Nephron (organoid): ENCODE results near the gene ZCCHC2.

Experiments used
- H3K27ac Mint-ChIP-seq, 3 experiments: 2 replicates each; pipeline ENCODE4 v1.8.0; 2020; ENCODE audit warnings: mixed read lengths in 3 of 3, mild to moderate bottlenecking in 2 of 3, moderate library complexity in 1 of 3
- H3K27me3 Mint-ChIP-seq: 2 replicates; pipeline ENCODE4 v1.8.0; 2021; ENCODE audit warnings: low read depth, mild to moderate bottlenecking, moderate library complexity, mixed read lengths
- H3K36me3 Mint-ChIP-seq: 2 replicates; pipeline ENCODE4 v1.8.0; 2020; ENCODE audit warnings: low read depth, mixed read lengths
- H3K4me1 Mint-ChIP-seq: 2 replicates; pipeline ENCODE4 v1.8.0; 2020; ENCODE audit warnings: mixed read lengths
- H3K4me3 Mint-ChIP-seq, 3 experiments: 2 replicates each; pipeline ENCODE4 v1.8.0; 2020; ENCODE audit warnings: mild to moderate bottlenecking in 3 of 3, mixed read lengths in 3 of 3, moderate library complexity in 2 of 3
- H3K9me3 Mint-ChIP-seq: 2 replicates; pipeline ENCODE4 v1.8.0; 2020; ENCODE audit warnings: mixed read lengths
- TF ChIP-seq, protein P1 (sequence below), 3 experiments: fragments of 200-600 bp; sonication (generic); IDR thresholded peaks; one replicate each; pipeline ENCODE4 v1.5.0; 2021; ENCODE audit warnings: antibody characterized with exemption in 3 of 3; ENCODE audit not compliant: unreplicated experiment in 3 of 3

The ZCCHC2 gene

DNA sequence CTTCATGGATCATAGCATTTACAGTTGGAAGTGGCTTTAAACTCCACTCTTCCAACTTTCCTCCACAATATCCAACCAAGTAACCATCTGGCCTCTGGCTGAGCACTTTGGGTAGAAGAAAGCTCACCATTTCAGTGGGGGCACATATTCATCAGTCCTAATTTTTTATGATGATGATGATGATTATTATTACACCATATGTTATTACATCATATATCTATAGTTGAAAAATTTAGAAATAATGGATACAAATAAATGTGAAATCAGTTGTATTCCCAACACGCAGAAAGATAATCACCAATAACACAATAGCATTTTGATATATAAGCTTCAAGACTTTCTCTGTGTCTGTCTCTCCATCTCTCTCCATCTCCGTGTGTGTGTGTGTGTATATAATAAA, 26.6 kb upstream of the ZCCHC2 start:
- peaks cover 3% of the 10 kb centered on the region for H3K27me3 Mint-ChIP-seq
- H3K4me3 Mint-ChIP-seq, result no peak overlapping the region
- H3K36me3 Mint-ChIP-seq, result no peaks in the 10 kb centered on the region
- TF ChIP-seq, protein P1, sequence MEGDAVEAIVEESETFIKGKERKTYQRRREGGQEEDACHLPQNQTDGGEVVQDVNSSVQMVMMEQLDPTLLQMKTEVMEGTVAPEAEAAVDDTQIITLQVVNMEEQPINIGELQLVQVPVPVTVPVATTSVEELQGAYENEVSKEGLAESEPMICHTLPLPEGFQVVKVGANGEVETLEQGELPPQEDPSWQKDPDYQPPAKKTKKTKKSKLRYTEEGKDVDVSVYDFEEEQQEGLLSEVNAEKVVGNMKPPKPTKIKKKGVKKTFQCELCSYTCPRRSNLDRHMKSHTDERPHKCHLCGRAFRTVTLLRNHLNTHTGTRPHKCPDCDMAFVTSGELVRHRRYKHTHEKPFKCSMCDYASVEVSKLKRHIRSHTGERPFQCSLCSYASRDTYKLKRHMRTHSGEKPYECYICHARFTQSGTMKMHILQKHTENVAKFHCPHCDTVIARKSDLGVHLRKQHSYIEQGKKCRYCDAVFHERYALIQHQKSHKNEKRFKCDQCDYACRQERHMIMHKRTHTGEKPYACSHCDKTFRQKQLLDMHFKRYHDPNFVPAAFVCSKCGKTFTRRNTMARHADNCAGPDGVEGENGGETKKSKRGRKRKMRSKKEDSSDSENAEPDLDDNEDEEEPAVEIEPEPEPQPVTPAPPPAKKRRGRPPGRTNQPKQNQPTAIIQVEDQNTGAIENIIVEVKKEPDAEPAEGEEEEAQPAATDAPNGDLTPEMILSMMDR (IDR thresholded peaks at IDR 0.05; ENCODE audit: unreplicated experiment in 3 of 3), result no peak
- H3K27ac Mint-ChIP-seq, result no peak overlapping the region
- H3K9me3 Mint-ChIP-seq, result no peaks in the 10 kb centered on the region
- H3K4me1 Mint-ChIP-seq, result no peaks in the 10 kb centered on the region

DNA sequence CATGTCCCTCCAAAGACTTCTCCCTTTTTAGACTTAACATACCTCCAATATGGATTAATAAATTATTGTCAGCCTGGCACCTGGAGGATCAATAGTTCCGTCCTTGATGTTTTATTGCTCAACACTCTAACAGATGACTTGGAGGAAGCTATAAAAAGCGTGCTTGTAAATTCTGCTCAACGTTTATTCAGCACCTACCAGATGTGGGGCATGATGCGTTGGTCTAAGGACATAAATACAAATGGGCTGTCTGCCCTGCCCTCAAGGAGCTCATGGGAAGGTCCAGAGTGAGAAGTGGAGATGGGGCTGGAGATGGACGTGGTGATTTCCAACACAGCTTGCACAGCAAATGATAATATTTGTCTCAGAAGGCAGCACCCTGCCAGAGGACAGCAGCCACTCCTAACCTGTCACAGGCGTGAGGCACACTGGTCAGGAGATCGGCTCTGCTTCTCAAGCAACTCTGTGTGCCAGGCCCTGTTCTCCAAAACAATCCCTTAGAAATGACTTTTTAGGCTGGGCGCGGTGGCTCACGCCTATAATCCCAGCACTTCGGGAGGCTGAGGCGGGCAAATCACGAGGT, 25.5 kb upstream of the ZCCHC2 start:
- TF ChIP-seq, protein P1 (IDR thresholded peaks at IDR 0.05; ENCODE audit: unreplicated experiment in 3 of 3), result no peak
- peaks cover 2% of the 10 kb centered on the region for H3K9me3 Mint-ChIP-seq
- no peaks in the 10 kb centered on the region for H3K4me1 Mint-ChIP-seq
- no peak overlapping the region for H3K4me3 Mint-ChIP-seq
- no peak overlapping the region for H3K27ac Mint-ChIP-seq
- H3K27me3 Mint-ChIP-seq, result peaks cover 3% of the 10 kb centered on the region
- no peaks in the 10 kb centered on the region for H3K36me3 Mint-ChIP-seq

DNA sequence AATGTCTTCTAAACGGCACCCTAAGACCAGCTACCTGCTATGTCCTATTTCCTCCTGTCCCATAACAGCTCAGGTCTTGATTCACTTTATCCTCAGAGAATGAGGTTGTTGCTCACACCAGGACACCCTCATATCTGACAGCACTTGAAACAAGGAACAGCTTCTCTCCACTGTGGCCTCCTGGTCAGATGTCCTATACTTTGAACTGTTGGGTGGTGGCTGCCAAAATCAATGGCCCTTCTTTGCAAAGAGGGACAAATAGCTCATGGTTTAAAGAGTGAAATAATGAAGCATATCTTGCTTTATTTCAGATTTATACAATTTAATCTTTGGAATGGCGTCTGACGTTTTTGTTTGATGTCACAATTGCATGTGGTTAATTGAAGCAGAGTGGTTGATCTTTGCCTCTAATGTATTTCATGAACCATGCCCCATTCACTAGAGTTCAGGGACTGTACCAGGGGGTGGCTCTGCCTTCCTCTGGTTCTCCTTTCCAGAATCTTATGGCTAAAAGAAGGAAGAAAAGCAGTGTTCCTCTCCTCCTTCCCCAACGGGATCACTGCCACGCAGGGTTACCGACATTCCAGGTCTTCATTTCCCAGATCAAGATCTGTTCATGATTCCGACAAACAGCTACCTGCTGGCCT, 24.1 kb upstream of the ZCCHC2 start:
- peaks cover 4% of the 10 kb centered on the region for H3K36me3 Mint-ChIP-seq
- H3K4me3 Mint-ChIP-seq, result no peak overlapping the region
- no peaks in the 10 kb centered on the region for H3K27me3 Mint-ChIP-seq
- no peaks in the 10 kb centered on the region for H3K4me1 Mint-ChIP-seq
- TF ChIP-seq, protein P1 (IDR thresholded peaks at IDR 0.05; ENCODE audit: unreplicated experiment in 3 of 3), result no peak
- no peak overlapping the region for H3K27ac Mint-ChIP-seq
- peaks cover 7% of the 10 kb centered on the region for H3K9me3 Mint-ChIP-seq

DNA sequence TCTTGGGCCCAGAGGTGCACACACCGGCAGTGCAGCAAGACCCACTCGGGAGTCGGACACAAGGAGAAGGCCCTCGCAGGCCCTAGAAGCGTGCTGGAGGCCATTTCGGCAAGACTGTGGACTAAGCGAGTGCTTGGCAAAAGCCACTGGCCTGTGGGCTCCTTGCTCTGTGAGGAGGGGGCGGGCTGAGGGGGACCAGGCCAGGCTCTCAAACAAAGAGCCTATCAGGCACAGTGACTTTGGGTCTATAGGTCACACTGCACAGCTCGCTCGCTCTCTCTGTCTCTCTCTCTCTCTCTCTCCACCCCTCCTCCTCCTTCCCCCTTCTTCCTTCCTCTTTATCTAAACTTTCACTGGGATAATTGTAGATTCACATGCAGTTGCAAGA, 23.6 kb upstream of the ZCCHC2 start:
- TF ChIP-seq, protein P1 (IDR thresholded peaks at IDR 0.05; ENCODE audit: unreplicated experiment in 3 of 3), result no peak
- Mint-ChIP-seq H3K9me3 (peaks cover 7% of the 10 kb centered on the region), H3K27me3 (no peaks in the 10 kb centered on the region), H3K27ac (no peak overlapping the region), H3K4me1 (no peaks in the 10 kb centered on the region), H3K4me3 (no peak overlapping the region), H3K36me3 (peaks cover 4% of the 10 kb centered on the region)

DNA sequence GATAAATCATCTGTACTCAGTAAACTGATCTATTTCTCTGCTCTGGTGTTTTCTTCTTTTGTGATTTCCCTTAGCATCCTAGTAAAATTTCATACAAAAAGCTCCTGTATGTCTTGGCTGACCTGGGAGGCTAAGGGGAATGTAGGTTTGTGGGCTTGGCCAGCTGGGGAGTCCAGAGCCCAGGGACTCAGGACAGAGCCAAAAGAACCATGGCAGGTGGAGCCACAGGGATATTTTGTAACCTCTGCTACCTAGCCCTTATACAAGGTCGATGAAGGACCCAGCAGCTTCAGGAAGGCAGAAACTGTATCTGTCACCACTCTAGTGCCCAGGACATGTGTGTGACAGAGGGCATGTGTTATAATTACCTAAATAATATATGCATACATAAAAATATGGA, 22.7 kb upstream of the ZCCHC2 start:
- Mint-ChIP-seq H3K27me3 (no peaks in the 10 kb centered on the region), H3K27ac (no peak overlapping the region), H3K4me3 (no peak overlapping the region), H3K36me3 (peaks cover 4% of the 10 kb centered on the region), H3K4me1 (no peaks in the 10 kb centered on the region), H3K9me3 (peaks cover 7% of the 10 kb centered on the region)
- TF ChIP-seq, protein P1 (IDR thresholded peaks at IDR 0.05; ENCODE audit: unreplicated experiment in 3 of 3), result no peak
